Psoas muscle (tissue), 8 donors: ENCODE results near the gene GNB3. TPM values are rescaled to one million over a fixed set of nuclear protein-coding genes. Genes with fewer than 3 reads are reported as not detected.

Experiments
- ATAC-seq, 4 donors: fragments of 200-7000 bp; cut with Tn5 transposase; one replicate each; pipeline ENCODE4 v1.9.1; 2020; ENCODE audit warnings: moderate library complexity in 3 of 4, mild to moderate bottlenecking in 2 of 4
- DNase-seq, 2 donors: peaks; one replicate each; pipeline ENCODE4 v3.0.0-alpha.2; 2020
- H3K27ac ChIP-seq: fragments of 200-600 bp; one replicate; pipeline ENCODE4 v1.8.0; 2022
- H3K27me3 ChIP-seq, 3 donors: fragments of 200-600 bp in 1 of 3; one replicate each; pipeline versions ENCODE4 v1.6.1 to v1.8.0; 2013 to 2022; ENCODE audit warnings: low read length in 2 of 3, mild to moderate bottlenecking in 2 of 3, moderate library complexity in 1 of 3; ENCODE audit not compliant: insufficient read depth in 3 of 3
- H3K36me3 ChIP-seq, 2 donors: fragments of 200-600 bp in 1 of 2; one replicate each; pipeline versions ENCODE4 v1.6.1 to v1.8.0; 2013 to 2022; ENCODE audit warnings: low read depth in 1 of 2, mild to moderate bottlenecking in 1 of 2, moderate library complexity in 1 of 2; ENCODE audit not compliant: insufficient read depth in 1 of 2
- H3K4me1 ChIP-seq: fragments of 200-600 bp; one replicate; pipeline ENCODE4 v1.8.0; 2022
- H3K4me3 ChIP-seq: fragments of 200-600 bp; one replicate; pipeline ENCODE4 v1.8.0; 2022; ENCODE audit warnings: mild to moderate bottlenecking
- H3K9me3 ChIP-seq: fragments of 200-600 bp; one replicate; pipeline ENCODE4 v1.8.0; 2022
- CTCF ChIP-seq: fragments of 200-600 bp; IDR thresholded peaks from one replicate; pipeline ENCODE4 v1.8.0; 2022; ENCODE audit warnings: antibody characterized with exemption
- WGBS, 3 donors: extraction: QIAGEN DNeasy Blood & Tissue Kit; methylation state at CpG; one replicate each; pipeline versions ENCODE4 v1.1.6 to v1.1.7; 2013; 5-methylcytosine and 5-hydroxymethylcytosine counted together
- intact Hi-C, 2 donors: fragments of 100-400 bp; cut with DNase I; formaldehyde crosslinking; loops; one replicate each; pipeline versions ENCODE4 v1.11.0 to v1.14.2; 2022
- polyA plus RNA-seq, 3 donors: library from polyadenylated mRNA; stranded (reverse); fragments of 200-250 nt; gene quantifications; one replicate each; pipeline ENCODE4 v1.2.3, GENCODE V29; 2013
- total RNA-seq, 4 donors: library from RNA; stranded (reverse); fragmentation: NEBNext Ultra II Directional in 2 of 4; extraction: Animal tissue kit (Norgen Biotek cat#: 25700) in 2 of 4; gene quantifications; one replicate each; pipeline versions ENCODE4 v1.2.1 to v1.2.4, GENCODE V29; 2021 to 2023
- donor health status: healthy with polysubstance abuse.
- donor health status: DM: no; HTN: no; CAD: no; lungs with moderate emphysema.
- donor health status: Bipolar disorder and iron deficiency.
- donor health status: healthy.
- donor health status: DM: yes; HTN: yes; CAD: no.
- donor health status: DM: no; HTN: no; CAD: no.
- donor health status: DM: no; HTN: no; CAD: no.
- donor health status: DM: yes; HTN: yes; CAD: no.

GNB3 gene
- total and polyA plus RNA-seq, 7 donors: 0.13 to 0.69 (median 0.30) TPM

GRCh38 chr12:6796576-6796975 lies 44.1 kb upstream of the GNB3 start:
- intact Hi-C loops: no loop called here

GRCh38 chr12:6799147-6799546 lies 41.6 kb upstream of the GNB3 start:
- intact Hi-C loops: no loop called here
- H3K9me3 ChIP-seq: no peaks in the 10 kb centered on the region
- no peak overlapping the region for H3K27ac ChIP-seq
- H3K36me3 ChIP-seq: no peaks in the 10 kb centered on the region
- no peaks in the 10 kb centered on the region for H3K4me1 ChIP-seq
- no peak overlapping the region for H3K4me3 ChIP-seq
- WGBS, 3 donors: 86 to 87% (median 87%) methylated on average over 5 of the region's 5 CpGs
- no peak for TF ChIP-seq CTCF
- H3K27me3 ChIP-seq: peaks cover 0 to 6% (median 2%) of the 10 kb centered on the region in 3 donors
- ATAC-seq (no peak), DNase-seq (no peak)

More at GRCh38 chr12:6796576-6796975, 44.1 kb upstream of the GNB3 start:
- DNase-seq (no peak), ATAC-seq (no peak)
- Histone ChIP-seq H3K27me3 (peaks cover 0 to 10% (median 2%) of the 10 kb centered on the region in 3 donors), H3K9me3 (no peaks in the 10 kb centered on the region), H3K27ac (no peak overlapping the region), H3K4me1 (no peaks in the 10 kb centered on the region), H3K4me3 (no peak overlapping the region), H3K36me3 (no peaks in the 10 kb centered on the region)
- WGBS, 3 donors: 92% methylated on average over 4 of the region's 4 CpGs
- TF ChIP-seq CTCF: no peak

GRCh38 chr12:6807170-6807569 lies 33.6 kb upstream of the GNB3 start:
- no peak overlapping the region for H3K4me3 ChIP-seq
- H3K36me3 ChIP-seq: no peaks in the 10 kb centered on the region
- no peaks in the 10 kb centered on the region for H3K4me1 ChIP-seq
- ATAC-seq (no peak), DNase-seq (no peak)
- H3K27ac ChIP-seq: no peak overlapping the region
- 61 to 86% (median 73%) methylated on average over 1 of the region's 1 CpG for whole genome bisulfite sequencing, 3 donors
- no peaks in the 10 kb centered on the region for H3K9me3 ChIP-seq
- TF ChIP-seq CTCF: no peak
- intact Hi-C loops: no loop called here
- no peaks in the 10 kb centered on the region for H3K27me3 ChIP-seq

GRCh38 chr12:6809056-6809455 lies 31.7 kb upstream of the GNB3 start:
- 71 to 75% (median 72%) methylated on average over 10 of the region's 10 CpGs for WGBS, 3 donors

More at GRCh38 chr12:6809056-6809455, 31.7 kb upstream of the GNB3 start:
- H3K9me3 ChIP-seq: no peaks in the 10 kb centered on the region
- ATAC-seq: no peak
- H3K27me3 ChIP-seq: no peaks in the 10 kb centered on the region
- H3K4me3 ChIP-seq: no peak overlapping the region
- intact Hi-C loops: no loop called here
- H3K36me3 ChIP-seq: no peaks in the 10 kb centered on the region
- no peak for DNase-seq
- TF ChIP-seq CTCF: no peak
- H3K27ac ChIP-seq: no peak overlapping the region
- no peaks in the 10 kb centered on the region for H3K4me1 ChIP-seq
